HL-60 (cell line): Measurements from ENCODE around the gene DNAH17.

ENCODE experiments used
- DNase-seq, 2 experiments: peaks; one replicate each; pipeline ENCODE4 v3.0.0-alpha.2; 2010 to 2020; ENCODE audit warnings: low read depth in 1 of 2, low spot score in 1 of 2
- H3K27ac ChIP-seq: fragments of 250-450 bp; sonication (Bioruptor Pico); replicated peaks from 2 replicates; pipeline ENCODE4 v1.5.1; 2020; ENCODE audit warnings: mild to moderate bottlenecking, moderate library complexity
- H3K27me3 ChIP-seq: fragments of 250-450 bp; sonication (Bioruptor Pico); 2 replicates; pipeline ENCODE4 v1.5.1; 2021; ENCODE audit warnings: mild to moderate bottlenecking, moderate library complexity; ENCODE audit not compliant: insufficient read depth, poor library complexity, severe bottlenecking
- H3K4me3 ChIP-seq: replicated peaks from 2 replicates; pipeline ENCODE4 v1.5.1; 2011; ENCODE audit warnings: mild to moderate bottlenecking, control low read depth, low read length; ENCODE audit not compliant: insufficient read depth
- CTCF ChIP-seq: IDR thresholded peaks from one replicate; pipeline ENCODE4 v1.5.1; 2011; ENCODE audit warnings: low read length, control low read depth, inconsistent platforms; ENCODE audit not compliant: insufficient read depth
- GABPA ChIP-seq: IDR thresholded peaks from 2 replicates; pipeline ENCODE4 v1.6.1; 2012; ENCODE audit warnings: low read depth
- POLR2AphosphoS5 ChIP-seq: IDR thresholded peaks from 2 replicates; pipeline ENCODE4 v1.6.1; 2012; ENCODE audit warnings: low read depth
- REST ChIP-seq: IDR thresholded peaks from 2 replicates; pipeline ENCODE4 v1.6.1; 2012; ENCODE audit warnings: low read depth; ENCODE audit not compliant: insufficient replicate concordance
- SPI1 ChIP-seq: IDR thresholded peaks from 2 replicates; pipeline ENCODE4 v1.6.1; 2012; ENCODE audit warnings: low read depth, mild to moderate bottlenecking, borderline replicate concordance

Gene DNAH17

GRCh38 chr17:78615631-78616030, 38.4 kb upstream of the DNAH17 start:
- H3K4me3 ChIP-seq: no peak overlapping the region
- no peak overlapping the region for H3K27ac ChIP-seq
- DNase-seq: no peak
- H3K27me3 ChIP-seq: no peaks in the 10 kb centered on the region
- TF ChIP-seq SPI1 (no peak), REST (no peak), CTCF (no peak)

GRCh38 chr17:78613416-78613815, 36.2 kb upstream of the DNAH17 start:
- no peak overlapping the region for H3K4me3 ChIP-seq
- TF ChIP-seq POLR2AphosphoS5 (peak; percentile 37; the same call in 1 of the 2 replicates), GABPA (no peak), SPI1 (0 out of 2 replicates have a peak, but pooled peaks have one; percentile 3), REST (no peak)
- DNase-seq: peak; percentile 71 to 84
- peak overlapping the region; percentile 17; the same call in 1 of the 2 replicates for H3K27ac ChIP-seq
- no peaks in the 10 kb centered on the region for H3K27me3 ChIP-seq

GRCh38 chr17:78611607-78612006, 34.4 kb upstream of the DNAH17 start:
- Histone ChIP-seq H3K4me3 (no peak overlapping the region), H3K27me3 (no peaks in the 10 kb centered on the region), H3K27ac (no peak overlapping the region)
- no peak for TF ChIP-seq REST
- TF ChIP-seq GABPA: no peak
- TF ChIP-seq POLR2AphosphoS5: no peak
- TF ChIP-seq CTCF: no peak
- TF ChIP-seq SPI1: no peak
- DNase-seq: no peak
